HG02943 (cell line): ENCODE results near the gene LDLRAD4.

Experiments used
- ATAC-seq: cut with Tn5 transposase; IDR thresholded peaks from one replicate; pipeline ENCODE4 v1.9.1; 2021; ENCODE audit warnings: mild to moderate bottlenecking, low read depth, moderate library complexity; ENCODE audit not compliant: unreplicated experiment

LDLRAD4 gene

DNA sequence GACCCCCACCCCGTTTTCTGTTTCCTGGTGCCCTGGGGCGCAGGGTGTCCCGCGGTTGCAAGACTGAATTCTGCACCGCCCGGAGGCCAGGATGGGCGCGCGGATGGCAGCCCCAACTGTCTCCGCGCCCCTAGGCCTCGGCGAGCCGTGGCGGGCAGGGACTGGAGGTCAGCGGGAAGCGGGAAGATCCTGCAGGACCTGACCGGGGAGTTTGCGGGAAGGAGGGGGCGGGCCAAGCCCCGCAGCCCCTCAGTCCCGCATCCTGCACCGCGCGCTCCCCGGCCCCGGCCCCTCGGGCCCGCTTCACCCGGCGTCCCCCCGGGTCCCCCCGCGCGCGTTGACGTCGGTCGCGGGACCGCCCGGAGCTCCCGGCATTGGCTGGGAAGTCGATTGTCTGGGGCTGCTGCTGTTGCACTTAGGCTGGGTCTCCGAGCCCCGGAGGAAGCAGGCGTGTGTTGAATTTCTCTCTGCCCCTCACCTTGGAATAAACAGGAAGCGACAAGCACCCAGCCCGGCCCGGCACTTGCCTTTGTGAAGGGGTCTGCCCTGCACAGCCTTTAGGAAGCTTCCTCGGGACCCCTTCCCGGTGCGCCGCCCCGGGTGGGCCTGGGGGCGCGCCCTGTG lies at the start of gene LDLRAD4:
LDLRAD4 (plus strand) TSS at position 393 of the 624 bp plus-strand sequence.
- ATAC-seq: no peak

DNA sequence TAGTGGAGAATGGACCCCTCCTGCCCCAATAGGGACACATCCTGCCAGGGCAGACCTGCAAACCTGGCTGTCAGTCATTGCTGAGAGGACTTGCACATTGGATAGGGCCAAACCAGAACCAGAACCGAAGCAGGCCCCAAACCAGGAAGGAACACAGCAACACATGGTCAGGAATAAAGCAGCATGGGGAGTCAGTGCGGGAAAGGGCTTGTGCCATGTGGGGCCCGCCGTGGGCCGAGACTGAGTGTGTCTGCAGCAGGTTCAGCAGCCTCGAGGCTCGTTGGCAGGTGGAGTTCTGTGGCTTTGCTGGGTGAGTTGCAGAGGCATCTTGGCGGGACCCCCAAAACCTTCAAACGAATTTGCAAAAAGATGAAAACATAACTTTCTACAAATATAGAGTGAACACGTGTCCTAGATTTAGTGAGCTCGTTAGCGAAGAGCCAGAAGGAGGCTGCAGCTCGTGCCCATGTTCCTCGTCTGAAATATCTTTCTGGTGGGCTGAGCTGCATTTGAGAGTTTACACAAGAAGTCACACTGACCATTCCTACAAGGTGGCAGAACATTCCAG lies 44.9 kb upstream of the LDLRAD4 start:
- ATAC-seq: no peak

DNA sequence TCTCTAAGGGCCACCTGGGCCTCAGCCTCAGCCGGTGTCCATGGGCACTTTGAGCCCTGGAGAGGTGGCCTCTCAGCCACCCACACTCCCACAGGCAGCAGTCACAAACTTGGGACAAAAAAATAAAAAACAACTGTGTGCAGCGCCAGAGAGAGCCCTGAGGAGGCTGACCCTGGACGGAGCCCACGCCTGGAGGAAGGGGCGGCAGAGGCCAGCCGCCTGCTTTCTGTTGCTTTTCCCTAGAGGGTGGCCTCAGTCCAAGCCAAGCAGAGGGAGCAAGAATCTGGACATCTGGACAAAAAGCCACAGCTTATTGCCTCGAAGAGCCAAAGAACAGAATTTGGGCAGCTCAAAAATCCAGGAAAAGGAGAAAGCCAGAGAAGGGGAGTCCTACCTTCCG lies 43.3 kb upstream of the LDLRAD4 start:
- no peak for ATAC-seq

DNA sequence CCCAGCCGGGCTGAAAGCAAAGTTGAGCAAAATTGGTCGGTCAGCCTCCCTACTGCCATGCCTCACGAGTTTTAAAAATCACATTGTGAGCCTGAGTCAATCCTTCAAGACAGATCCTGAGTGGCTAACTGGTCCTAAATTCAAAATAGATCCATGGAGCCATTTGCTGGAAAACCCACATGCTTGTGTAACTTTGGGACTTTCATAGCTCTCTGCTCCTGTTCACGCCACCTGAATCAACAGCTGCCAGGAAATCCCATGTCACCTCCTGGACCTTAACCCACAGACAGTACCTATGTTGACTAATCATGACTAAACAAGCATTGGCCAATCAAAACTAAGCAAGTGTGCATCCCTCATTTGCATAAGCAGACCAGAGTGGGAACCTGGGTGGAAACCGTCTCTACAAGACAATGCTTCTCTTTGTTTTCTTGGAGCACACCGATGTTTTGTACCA lies 42.8 kb upstream of the LDLRAD4 start:
- ATAC-seq: no peak

DNA sequence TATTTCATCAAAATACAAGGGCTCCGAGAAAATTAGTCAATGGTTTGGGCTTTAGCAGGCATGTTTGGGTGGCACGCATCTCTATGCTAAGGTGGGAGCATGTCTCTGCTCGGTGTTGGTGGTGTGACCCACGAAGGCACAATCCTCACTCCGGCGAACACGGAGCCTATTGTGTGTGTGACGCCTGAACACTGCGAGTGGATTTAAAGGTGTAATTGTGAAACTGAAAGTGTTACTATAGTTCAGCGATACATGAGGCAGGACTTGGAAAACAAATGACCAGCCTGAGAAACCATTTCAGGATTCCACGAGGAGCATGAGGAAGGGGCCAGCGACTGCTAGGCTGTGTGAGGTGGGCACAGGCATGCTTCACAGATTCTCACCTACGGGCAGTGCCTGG lies 41.7 kb upstream of the LDLRAD4 start:
- no peak for ATAC-seq

DNA sequence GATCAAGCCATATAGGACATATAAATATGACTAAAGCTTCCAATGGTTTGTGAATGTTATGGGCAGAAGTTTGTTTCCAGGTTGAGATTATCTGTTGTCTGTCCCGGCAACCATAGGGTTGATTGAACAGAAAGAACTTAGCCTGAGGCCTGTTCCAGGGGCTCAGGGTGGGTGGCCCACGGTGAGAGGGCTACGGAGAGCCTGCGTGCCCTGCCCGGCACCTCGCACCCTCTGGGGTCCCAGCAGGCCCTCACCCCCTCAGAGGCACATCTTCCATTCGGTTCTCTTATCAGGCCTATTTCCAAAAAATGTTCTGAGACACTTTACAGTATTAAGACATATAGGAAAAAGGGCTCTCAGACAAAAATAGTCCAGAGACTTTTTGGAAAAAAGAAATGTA lies 40.4 kb upstream of the LDLRAD4 start:
- ATAC-seq: no peak

- no peak for ATAC-seq
Measured at GRCh38 chr18:13178976-13179375, 39.6 kb upstream of the LDLRAD4 start.

GRCh38 chr18:13179566-13180113 lies 38.9 kb upstream of the LDLRAD4 start:
- ATAC-seq: no peak

DNA sequence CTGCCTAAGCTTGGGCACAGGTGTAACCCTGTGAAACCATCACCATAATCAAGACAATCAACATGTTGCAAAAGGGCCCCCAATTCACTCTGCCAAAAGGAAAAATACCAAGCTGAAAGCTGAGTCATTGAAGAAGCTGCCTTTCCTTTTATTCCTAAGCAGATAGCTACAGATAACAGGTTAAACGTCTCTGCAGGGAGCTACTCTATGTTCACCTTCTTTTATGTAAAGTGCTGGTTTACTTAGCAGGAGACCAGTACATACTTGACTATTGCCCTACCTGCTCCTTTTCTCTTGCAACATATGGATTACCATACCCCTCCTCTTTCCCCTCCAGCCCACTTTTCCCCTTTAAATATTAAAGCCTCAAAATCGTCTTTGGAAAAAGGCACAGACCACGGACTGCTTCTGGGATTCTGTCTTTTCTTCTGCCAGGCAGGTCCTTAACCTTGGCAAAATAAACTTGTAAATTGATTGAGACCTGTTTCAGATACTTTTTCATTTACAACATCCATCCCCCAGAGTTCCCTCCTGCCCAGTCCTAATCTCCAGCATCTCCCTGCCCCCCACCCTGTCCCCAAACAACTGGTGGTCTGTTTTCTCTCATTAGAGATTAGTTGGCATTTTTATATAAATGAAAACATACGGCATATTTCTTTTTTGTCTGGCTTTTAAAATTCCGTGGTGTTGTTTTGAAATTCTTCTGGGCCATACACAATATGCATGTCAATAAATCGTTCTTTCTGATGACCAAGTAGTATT lies 37.8 kb upstream of the LDLRAD4 start:
- ATAC-seq: no peak

DNA sequence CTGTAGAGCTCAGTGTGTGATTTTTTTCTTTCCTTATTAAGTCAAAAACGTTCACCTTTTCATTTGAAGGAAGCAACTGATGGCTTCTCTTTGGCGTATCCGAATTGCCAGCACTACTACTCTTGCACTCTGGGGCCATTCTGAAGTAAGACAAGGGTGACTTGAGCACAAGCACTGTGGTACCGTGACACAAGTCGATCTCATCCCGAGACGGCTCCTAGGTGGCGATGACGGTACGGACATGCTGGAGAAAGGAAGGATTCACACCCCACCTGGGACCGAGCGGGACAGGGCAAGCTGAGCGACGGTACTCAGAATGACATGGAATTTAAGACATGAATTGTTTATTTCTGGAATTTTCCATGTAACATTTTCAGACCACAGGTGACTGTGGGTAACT lies 36.8 kb upstream of the LDLRAD4 start:
- ATAC-seq: no peak

DNA sequence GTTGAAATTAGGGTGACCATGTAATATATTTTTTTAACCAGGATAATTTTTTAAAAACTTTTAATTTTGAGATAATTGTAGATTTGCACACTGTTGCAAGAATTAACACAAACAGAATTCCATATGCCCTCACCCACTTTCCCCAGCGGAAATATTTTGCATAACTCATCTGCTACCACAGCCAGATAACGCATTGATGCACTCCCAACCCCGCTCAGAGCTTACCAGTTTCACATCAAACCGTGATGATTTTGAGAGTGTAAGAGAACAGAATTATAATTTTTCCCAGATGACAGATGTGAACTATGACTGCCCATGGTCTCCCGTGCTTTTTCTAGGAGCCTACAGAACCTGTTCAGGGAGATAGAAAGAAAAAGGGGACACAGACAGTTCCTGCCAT lies 35.2 kb upstream of the LDLRAD4 start:
- no peak for ATAC-seq

DNA sequence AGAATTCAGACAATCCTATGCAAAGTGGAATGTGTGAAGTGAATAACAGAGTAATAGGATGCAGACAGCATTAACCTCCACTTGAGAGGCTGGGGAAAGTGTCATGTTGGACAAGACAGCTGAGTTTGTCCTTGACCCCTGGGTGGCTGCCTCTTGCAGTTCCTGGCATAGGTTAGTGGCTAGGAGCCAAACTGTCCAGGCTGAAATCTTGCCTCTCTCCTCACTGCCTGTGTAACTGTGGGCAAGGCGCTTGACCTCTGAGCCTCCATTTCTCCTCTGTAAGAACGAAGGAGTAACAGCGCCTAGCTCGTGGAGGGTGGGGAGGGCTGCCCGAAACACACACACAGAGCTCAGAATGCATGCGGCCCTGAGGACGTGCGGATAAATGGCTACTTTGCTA lies 34.8 kb upstream of the LDLRAD4 start:
- no peak for ATAC-seq

DNA sequence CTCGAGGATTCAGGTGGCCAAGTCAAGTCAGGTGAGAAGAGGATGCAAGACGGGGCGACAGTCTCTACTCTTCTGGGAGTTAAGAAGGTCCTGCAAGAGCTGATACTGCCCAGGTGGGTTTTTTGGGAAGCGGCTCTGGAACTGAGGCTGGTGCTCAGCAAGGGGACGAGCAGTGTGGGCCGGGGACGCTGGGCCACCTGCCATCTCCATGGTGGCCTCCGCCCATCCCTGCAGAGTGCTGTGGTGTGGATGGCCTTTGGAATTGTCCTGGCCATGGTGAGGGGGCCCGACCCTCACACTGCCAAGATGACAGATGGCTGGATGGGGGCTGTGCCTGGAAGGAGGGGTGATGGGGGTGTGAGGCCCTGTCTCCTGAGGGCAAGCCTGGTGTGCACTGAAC lies 34.2 kb upstream of the LDLRAD4 start:
- no peak for ATAC-seq

DNA sequence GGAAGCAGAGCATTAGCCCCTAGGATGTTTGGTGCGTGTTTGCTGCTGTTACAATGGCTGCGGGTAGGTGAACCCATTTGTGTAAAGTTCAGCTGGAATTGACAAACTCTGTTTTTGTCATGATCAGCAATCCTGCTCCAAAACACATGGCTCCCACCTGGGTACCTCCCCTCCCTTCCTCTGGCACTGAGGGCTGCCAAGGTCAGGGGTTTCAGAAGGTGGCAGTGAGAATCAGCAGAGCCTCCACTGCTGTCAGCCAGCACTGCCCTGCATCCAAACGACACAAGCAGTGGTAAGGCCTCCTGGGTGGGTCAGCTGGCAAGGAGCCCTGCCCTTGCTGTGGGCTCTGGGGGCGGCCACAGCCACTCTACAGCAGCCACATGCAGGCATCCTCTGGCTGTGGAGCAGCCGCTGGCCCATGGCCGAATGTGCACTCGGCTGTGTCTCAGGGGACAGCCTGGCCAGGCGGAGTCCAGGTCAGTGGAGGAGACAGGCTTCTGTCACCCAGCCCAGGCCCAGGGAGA lies 32.8 kb upstream of the LDLRAD4 start:
- no peak for ATAC-seq

DNA sequence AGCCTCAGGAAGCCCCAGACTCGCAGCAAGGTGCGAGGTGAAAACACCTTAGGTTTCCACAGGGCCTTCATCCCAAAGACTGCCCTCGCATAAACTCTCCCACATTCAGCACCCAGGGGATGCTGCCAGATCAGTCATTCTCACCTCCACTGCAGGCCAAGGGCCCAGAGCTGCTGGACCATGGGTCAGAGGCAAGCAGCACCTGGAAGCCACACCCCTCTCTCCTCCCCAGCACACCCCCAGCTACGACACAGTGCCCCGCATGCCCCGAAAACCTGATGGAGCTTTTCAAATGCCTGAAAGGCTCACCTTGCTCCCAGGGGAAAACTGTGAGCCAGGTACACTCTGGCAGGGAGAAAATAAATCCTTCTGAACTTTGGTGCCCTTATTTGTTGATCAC lies 31.9 kb upstream of the LDLRAD4 start:
- ATAC-seq: no peak

GRCh38 chr18:13187498-13187897 lies 31.1 kb upstream of the LDLRAD4 start:
- ATAC-seq: no peak

DNA sequence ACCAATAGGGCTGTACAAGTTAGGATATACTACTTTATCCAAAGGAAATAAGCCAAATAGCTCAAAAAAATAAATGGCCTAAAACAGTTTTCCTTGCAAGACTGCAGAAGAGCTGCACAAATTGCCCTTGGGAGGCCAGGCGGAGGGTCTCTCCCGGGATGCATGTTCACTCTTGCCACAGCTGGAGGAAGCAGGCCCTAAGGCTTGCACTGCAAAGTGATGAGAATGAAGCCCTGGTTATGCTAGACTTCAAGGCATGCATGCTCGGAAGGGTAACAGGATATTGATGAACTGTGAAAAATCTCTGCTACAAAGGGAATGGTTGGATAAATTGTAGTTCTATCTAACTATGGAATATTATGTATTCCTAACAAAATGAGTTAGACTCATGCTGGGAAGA lies 27.5 kb upstream of the LDLRAD4 start:
- ATAC-seq: no peak

DNA sequence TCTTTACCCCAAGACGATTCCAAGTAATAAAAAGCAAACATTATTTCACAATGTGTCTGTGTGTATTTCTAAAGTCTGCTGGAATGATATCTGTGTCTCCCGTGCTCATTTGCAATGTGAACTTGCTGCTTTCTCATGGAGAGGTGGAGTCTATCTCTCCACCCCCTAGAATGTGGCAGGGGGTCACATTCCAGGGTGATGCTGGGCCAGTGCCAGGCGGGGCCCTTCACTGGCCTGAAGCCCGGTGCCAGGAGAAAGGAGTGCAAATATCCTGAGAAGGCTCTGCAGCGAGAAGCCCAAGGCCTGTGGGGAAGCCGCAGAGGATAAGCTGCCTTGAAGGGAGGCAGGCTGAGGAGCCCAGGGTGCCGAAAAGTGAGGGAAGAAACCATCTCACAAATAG lies 26.8 kb upstream of the LDLRAD4 start:
- ATAC-seq: no peak

DNA sequence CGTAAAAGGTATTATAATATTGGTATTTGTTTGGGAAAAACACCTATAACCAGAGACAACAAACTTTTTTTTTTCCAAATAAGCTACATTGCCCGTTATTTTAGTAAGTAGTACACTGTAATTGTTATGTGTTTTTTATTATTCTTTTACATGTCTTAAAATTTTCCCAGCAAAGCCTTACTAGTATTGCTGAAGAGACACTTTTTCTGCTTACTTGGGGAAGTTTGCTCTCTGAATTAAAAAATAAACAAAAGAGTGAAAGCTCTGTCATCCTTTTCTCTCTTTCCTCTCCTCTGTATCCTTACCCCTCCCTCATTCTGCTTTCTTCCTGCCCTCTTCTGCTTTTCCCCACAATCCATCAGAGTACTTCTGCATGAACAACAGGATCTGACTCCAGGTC lies 25.6 kb upstream of the LDLRAD4 start:
- no peak for ATAC-seq

DNA sequence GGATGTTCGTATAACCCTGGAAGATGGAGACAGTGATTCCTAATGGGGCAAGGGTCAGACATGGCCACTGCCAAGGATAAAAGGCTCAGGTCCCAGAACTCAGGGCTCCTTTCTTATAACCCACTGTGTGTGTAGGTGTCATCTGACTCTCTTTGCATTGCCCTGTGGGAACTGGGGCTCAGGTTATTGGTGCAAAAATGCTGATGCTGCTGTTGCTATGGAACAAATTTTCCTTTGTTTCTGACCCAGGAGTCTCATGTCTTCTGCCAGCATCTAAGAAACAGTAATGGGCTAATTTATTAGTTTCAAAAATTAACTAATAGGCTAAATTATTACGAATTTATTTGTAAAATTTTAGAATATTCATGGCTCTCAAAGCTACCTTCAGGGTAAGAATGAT lies 24.3 kb upstream of the LDLRAD4 start:
- no peak for ATAC-seq

DNA sequence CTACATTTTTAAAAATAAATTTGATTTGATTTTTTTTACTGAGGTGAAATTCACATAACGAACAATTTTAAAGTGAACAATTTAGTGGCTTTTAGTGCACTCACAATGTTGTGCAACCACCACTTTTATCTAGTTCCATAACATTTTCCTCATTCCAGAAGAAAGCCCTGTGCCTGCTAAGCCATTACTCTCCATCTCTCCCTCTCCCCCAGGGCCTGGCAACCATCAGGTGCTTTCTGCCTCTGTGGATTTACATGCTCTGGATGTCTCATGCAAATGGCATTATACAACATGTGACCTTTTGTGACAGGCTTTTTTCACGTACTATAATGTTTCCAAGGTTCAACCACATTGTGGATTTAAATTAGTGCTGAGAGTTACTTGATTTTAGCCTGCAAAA lies 19.9 kb upstream of the LDLRAD4 start:
- ATAC-seq: no peak
